ENCODE results near the gene SH3D19.

- TF ChIP-seq BHLHE40 (IDR thresholded peaks at IDR 0.05; ENCODE audit: low read depth, low read length) (no peak), CTCF (conservative IDR thresholded peaks at IDR 0.05; ENCODE audit: low read depth, low read length) (no peak), POLR2A (IDR thresholded peaks at IDR 0.05; ENCODE audit: low read depth, low read length) (no peak), RAD21 (IDR thresholded peaks at IDR 0.05; ENCODE audit: low read length) (no peak), USF2 (IDR thresholded peaks at IDR 0.05; ENCODE audit: low read depth, low read length) (no peak), MAFK (IDR thresholded peaks at IDR 0.05; ENCODE audit: low read depth, low read length) (no peak), ELK1 (IDR thresholded peaks at IDR 0.05; ENCODE audit: borderline replicate concordance, low read depth, low read length) (no peak), RFX5 (IDR thresholded peaks at IDR 0.05; ENCODE audit: low read depth, low read length) (no peak), SMC3 (IDR thresholded peaks at IDR 0.05; ENCODE audit: low read depth, low read length) (no peak)
Measured at GRCh38 chr4:151218343-151218742, 107.1 kb downstream of the SH3D19 start.
